Liver (tissue), 9 donors: ENCODE data around the gene HHAT. TPM values are rescaled to one million over a fixed set of nuclear protein-coding genes. Genes with fewer than 3 reads are reported as not detected.

Experiments
- DNase-seq: peaks from one replicate; pipeline ENCODE4 v3.0.0-alpha.2; 2017; ENCODE audit warnings: low spot score
- H3K27ac ChIP-seq, 2 donors: one replicate each; pipeline ENCODE4 v1.7.0; 2013; ENCODE audit warnings: inconsistent platforms in 2 of 2, low read length in 2 of 2, control low read depth in 1 of 2, low read depth in 1 of 2, mild to moderate bottlenecking in 1 of 2
- H3K27me3 ChIP-seq, 4 donors: one replicate each; pipeline versions ENCODE4 v1.6.1 to v1.7.0; 2013; ENCODE audit warnings: low read length in 3 of 4, inconsistent platforms in 1 of 4, mild to moderate bottlenecking in 1 of 4, moderate library complexity in 1 of 4; ENCODE audit not compliant: control insufficient read depth in 4 of 4, insufficient read depth in 4 of 4
- H3K36me3 ChIP-seq, 4 donors: one replicate each; pipeline versions ENCODE4 v1.6.1 to v1.7.0; 2013; ENCODE audit warnings: low read length in 3 of 4, mild to moderate bottlenecking in 3 of 4, low read depth in 1 of 4, moderate library complexity in 1 of 4; ENCODE audit not compliant: control insufficient read depth in 4 of 4, insufficient read depth in 3 of 4
- H3K4me1 ChIP-seq, 4 donors: one replicate each; pipeline versions ENCODE4 v1.6.1 to v1.7.0; 2013; ENCODE audit warnings: low read length in 3 of 4, mild to moderate bottlenecking in 3 of 4, moderate library complexity in 1 of 4; ENCODE audit not compliant: control insufficient read depth in 4 of 4, insufficient read depth in 4 of 4
- H3K4me3 ChIP-seq, 3 donors: one replicate each; pipeline versions ENCODE4 v1.6.1 to v1.7.0; 2013; ENCODE audit warnings: low read length in 3 of 3, control low read depth in 1 of 3, low read depth in 1 of 3, mild to moderate bottlenecking in 1 of 3
- H3K9ac ChIP-seq, 2 donors: one replicate each; pipeline ENCODE4 v1.7.0; 2013; ENCODE audit warnings: low read length in 2 of 2, mild to moderate bottlenecking in 2 of 2, moderate library complexity in 2 of 2, control low read depth in 1 of 2, low read depth in 1 of 2
- H3K9me3 ChIP-seq, 4 donors: one replicate each; pipeline versions ENCODE4 v1.6.1 to v1.7.0; 2013; ENCODE audit warnings: low read length in 3 of 4; ENCODE audit not compliant: control insufficient read depth in 4 of 4
- ATF3 ChIP-seq: IDR thresholded peaks from 2 replicates; pipeline ENCODE4 v1.6.1; 2016; ENCODE audit warnings: antibody characterized with exemption
- CTCF ChIP-seq: fragments of 150-350 bp; IDR thresholded peaks from 2 replicates; pipeline ENCODE4 v1.5.1; 2017; ENCODE audit warnings: improper control_type of control experiment, low read depth, low read length; ENCODE audit not compliant: missing input control
- EGR1 ChIP-seq, 2 donors: IDR thresholded peaks; 2 replicates each; pipeline ENCODE4 v1.6.1; 2016 to 2018; ENCODE audit warnings: antibody characterized with exemption in 2 of 2, low read depth in 2 of 2
- FOXA1 ChIP-seq: IDR thresholded peaks from 2 replicates; pipeline ENCODE4 v1.6.1; 2016; ENCODE audit warnings: antibody characterized with exemption
- FOXA2 ChIP-seq: IDR thresholded peaks from 2 replicates; pipeline ENCODE4 v1.6.1; 2016; ENCODE audit warnings: antibody characterized with exemption
- GABPA ChIP-seq, 2 donors: IDR thresholded peaks in 1 of 2; conservative IDR thresholded peaks in 1 of 2; 2 replicates each; pipeline ENCODE4 v1.6.1; 2016; ENCODE audit warnings: antibody characterized with exemption in 2 of 2, mild to moderate bottlenecking in 1 of 2, moderate library complexity in 1 of 2
- HNF4G ChIP-seq: IDR thresholded peaks from 2 replicates; pipeline ENCODE4 v1.6.1; 2016; ENCODE audit warnings: antibody characterized with exemption
- JUND ChIP-seq, 2 donors: IDR thresholded peaks; 2 replicates each; pipeline ENCODE4 v1.6.1; 2016; ENCODE audit warnings: antibody characterized with exemption in 2 of 2
- NR2F2 ChIP-seq: IDR thresholded peaks from 2 replicates; pipeline ENCODE4 v1.6.1; 2016; ENCODE audit warnings: antibody characterized with exemption
- RAD21 ChIP-seq, 2 donors: IDR thresholded peaks; 2 replicates each; pipeline ENCODE4 v1.6.1; 2016; ENCODE audit warnings: antibody characterized with exemption in 2 of 2, mild to moderate bottlenecking in 2 of 2
- REST ChIP-seq: IDR thresholded peaks from 2 replicates; pipeline ENCODE4 v1.6.1; 2016; ENCODE audit warnings: antibody characterized with exemption, mild to moderate bottlenecking
- RXRA ChIP-seq, 2 donors: IDR thresholded peaks; 2 replicates each; pipeline ENCODE4 v1.6.1; 2017 to 2018; ENCODE audit warnings: antibody characterized with exemption in 2 of 2, mild to moderate bottlenecking in 1 of 2
- SP1 ChIP-seq: IDR thresholded peaks from 2 replicates; pipeline ENCODE4 v1.6.1; 2018; ENCODE audit warnings: antibody characterized with exemption, mild to moderate bottlenecking
- TAF1 ChIP-seq: conservative IDR thresholded peaks from 2 replicates; pipeline ENCODE4 v1.6.1; 2016; ENCODE audit warnings: antibody characterized with exemption, mild to moderate bottlenecking
- YY1 ChIP-seq: IDR thresholded peaks from 2 replicates; pipeline ENCODE4 v1.6.1; 2016; ENCODE audit warnings: antibody characterized with exemption, mild to moderate bottlenecking
- WGBS: extraction: QIAGEN DNeasy Blood & Tissue Kit; methylation state at CpG from one replicate; pipeline ENCODE4 v1.1.7; 2013; 5-methylcytosine and 5-hydroxymethylcytosine counted together
- polyA plus RNA-seq, 2 donors: library from polyadenylated mRNA; stranded (reverse) in 1 of 2; unstranded in 1 of 2; fragments of 200-250 nt in 1 of 2; fragments of >200 nt in 1 of 2; fragmentation: Nextera tagmentation in 1 of 2; extraction: Ambion mirVana in 1 of 2; gene quantifications; one replicate each; pipeline versions ENCODE4 v1.2.1 to v1.2.3, GENCODE V29; 2013 to 2015
- total RNA-seq, 2 donors: library from RNA; depleted of rRNA; stranded (reverse); fragments of >200 nt; gene quantifications; one replicate each; pipeline ENCODE4 v1.2.3, GENCODE V29; 2014
- TF ChIP-seq, protein P1 (sequence below): IDR thresholded peaks from 2 replicates; pipeline ENCODE4 v1.6.1; 2016; ENCODE audit warnings: antibody characterized with exemption
- TF ChIP-seq, protein P2 (sequence below): IDR thresholded peaks from 2 replicates; pipeline ENCODE4 v1.6.1; 2016; ENCODE audit warnings: antibody characterized with exemption
- donor health status: healthy.
- donor health status: healthy.
- donor health status: healthy.
- donor health status: healthy.
- donor health status: healthy.

The HHAT gene
- total and polyA plus RNA-seq, 4 donors = 1.3 to 2.2 (median 1.6) TPM

- Histone ChIP-seq H3K36me3 (no peaks in the 10 kb centered on the region), H3K27ac (no peak overlapping the region), H3K4me3 (no peak overlapping the region), H3K9ac (no peak overlapping the region), H3K4me1 (no peaks in the 10 kb centered on the region), H3K9me3 (no peaks in the 10 kb centered on the region), H3K27me3 (no peaks in the 10 kb centered on the region)
- TF ChIP-seq TAF1 (no peak), FOXA1 (no peak), GABPA (IDR thresholded peaks at IDR 0.05 in 1 of 2, conservative IDR thresholded peaks at IDR 0.05 in 1 of 2) (no peak), ATF3 (no peak)
- TF ChIP-seq, protein P1, sequence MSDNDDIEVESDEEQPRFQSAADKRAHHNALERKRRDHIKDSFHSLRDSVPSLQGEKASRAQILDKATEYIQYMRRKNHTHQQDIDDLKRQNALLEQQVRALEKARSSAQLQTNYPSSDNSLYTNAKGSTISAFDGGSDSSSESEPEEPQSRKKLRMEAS = no peak
- DNase-seq = no peak
- WGBS = 66% methylated on average over 1 of the region's 1 CpG
Measured at GRCh38 chr1:210722410-210723081, 393.8 kb downstream of the HHAT start.

GRCh38 chr1:210723646-210724045 is 394.9 kb downstream of the HHAT start:
- H3K4me1 ChIP-seq = peaks cover 0 to 3% (median 1%) of the 10 kb centered on the region in 4 donors
- 28% methylated on average over 4 of the region's 4 CpGs for WGBS
- H3K4me3 ChIP-seq = no peak overlapping the region
- no peaks in the 10 kb centered on the region for H3K9me3 ChIP-seq
- no peak overlapping the region for H3K27ac ChIP-seq
- H3K9ac ChIP-seq = no peak overlapping the region
- H3K27me3 ChIP-seq = no peaks in the 10 kb centered on the region
- no peak for DNase-seq
- H3K36me3 ChIP-seq = no peaks in the 10 kb centered on the region
- TF ChIP-seq TAF1 (no peak), ATF3 (no peak), YY1 (no peak), CTCF (no peak), JUND (IDR thresholded peaks at IDR 0.05) (no peak), EGR1 (IDR thresholded peaks at IDR 0.05; ENCODE audit: low read depth in 2 of 2) (no peak), NR2F2 (no peak), SP1 (no peak), REST (no peak), RXRA (IDR thresholded peaks at IDR 0.05) (no peak), RAD21 (IDR thresholded peaks at IDR 0.05) (no peak), HNF4G (no peak), FOXA1 (no peak), FOXA2 (no peak)
- TF ChIP-seq, protein P2, sequence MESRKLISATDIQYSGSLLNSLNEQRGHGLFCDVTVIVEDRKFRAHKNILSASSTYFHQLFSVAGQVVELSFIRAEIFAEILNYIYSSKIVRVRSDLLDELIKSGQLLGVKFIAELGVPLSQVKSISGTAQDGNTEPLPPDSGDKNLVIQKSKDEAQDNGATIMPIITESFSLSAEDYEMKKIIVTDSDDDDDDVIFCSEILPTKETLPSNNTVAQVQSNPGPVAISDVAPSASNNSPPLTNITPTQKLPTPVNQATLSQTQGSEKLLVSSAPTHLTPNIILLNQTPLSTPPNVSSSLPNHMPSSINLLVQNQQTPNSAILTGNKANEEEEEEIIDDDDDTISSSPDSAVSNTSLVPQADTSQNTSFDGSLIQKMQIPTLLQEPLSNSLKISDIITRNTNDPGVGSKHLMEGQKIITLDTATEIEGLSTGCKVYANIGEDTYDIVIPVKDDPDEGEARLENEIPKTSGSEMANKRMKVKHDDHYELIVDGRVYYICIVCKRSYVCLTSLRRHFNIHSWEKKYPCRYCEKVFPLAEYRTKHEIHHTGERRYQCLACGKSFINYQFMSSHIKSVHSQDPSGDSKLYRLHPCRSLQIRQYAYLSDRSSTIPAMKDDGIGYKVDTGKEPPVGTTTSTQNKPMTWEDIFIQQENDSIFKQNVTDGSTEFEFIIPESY = no peak
- TF ChIP-seq, protein P1 = no peak
